WTC11 (cell line): ENCODE results near the gene TBL1X. TPM values are rescaled to one million over a fixed set of nuclear protein-coding genes. Genes with fewer than 3 reads are reported as not detected.

ENCODE experiments used
- ATAC-seq: fragments of 200-7000 bp; cut with Tn5 transposase; 2 replicates; pipeline ENCODE4 v1.10.0; 2021; ENCODE audit warnings: mild to moderate bottlenecking, moderate library complexity
- CTCF ChIA-PET: fragments of 300-600 bp; sonication (Branson Sonifier 250); formaldehyde crosslinking; loops from one replicate; lab custom pipeline; 2021; ENCODE audit warnings: antibody characterized with exemption; lab: Charles Lee
- POLR2A ChIA-PET: fragments of 350-600 bp; sonication (Branson Sonifier 250); formaldehyde crosslinking; loops from one replicate; lab custom pipeline; 2021; ENCODE audit warnings: antibody characterized with exemption; lab: Charles Lee
- DNase-seq: peaks from one replicate; pipeline ENCODE4 v3.0.0; 2021; ENCODE audit warnings: low spot score
- H3K27ac Mint-ChIP-seq: 2 replicates; pipeline ENCODE4 v1.8.0; 2021; ENCODE audit warnings: mixed read lengths
- H3K27me3 Mint-ChIP-seq: 2 replicates; pipeline ENCODE4 v1.8.0; 2021; ENCODE audit warnings: low read depth, mild to moderate bottlenecking, moderate library complexity, mixed read lengths
- H3K36me3 Mint-ChIP-seq: 2 replicates; pipeline ENCODE4 v1.8.0; 2021; ENCODE audit warnings: mixed read lengths
- H3K4me1 Mint-ChIP-seq: 2 replicates; pipeline ENCODE4 v1.8.0; 2022; ENCODE audit warnings: mixed read lengths
- H3K4me3 Mint-ChIP-seq: 2 replicates; pipeline ENCODE4 v1.8.0; 2021; ENCODE audit warnings: mild to moderate bottlenecking, moderate library complexity, mixed read lengths
- H3K9me3 Mint-ChIP-seq: 2 replicates; pipeline ENCODE4 v1.8.0; 2021; ENCODE audit warnings: mixed read lengths
- ARID4B ChIP-seq: sonication (generic); formaldehyde crosslinking; IDR thresholded peaks from 2 replicates; pipeline ENCODE4 v1.8.0; 2023; ENCODE audit warnings: missing genetic modification reagents, mild to moderate bottlenecking, borderline replicate concordance
- ATF3 ChIP-seq: sonication (generic); formaldehyde crosslinking; conservative IDR thresholded peaks from 2 replicates; pipeline ENCODE4 v1.8.1; 2022; ENCODE audit warnings: mild to moderate bottlenecking, missing genetic modification reagents
- CBFB ChIP-seq: sonication (generic); formaldehyde crosslinking; IDR thresholded peaks from 2 replicates; pipeline ENCODE4 v1.8.1; 2022; ENCODE audit warnings: mild to moderate bottlenecking, low read depth, missing genetic modification reagents
- CREB1 ChIP-seq: sonication (generic); formaldehyde crosslinking; IDR thresholded peaks from 2 replicates; pipeline ENCODE4 v1.8.0; 2023; ENCODE audit warnings: mild to moderate bottlenecking, missing genetic modification reagents
- CTCF ChIP-seq: fragments of 200-600 bp; IDR thresholded peaks from 2 replicates; pipeline ENCODE4 v1.8.0; 2022; ENCODE audit warnings: antibody characterized with exemption
- E2F5 ChIP-seq: sonication (generic); formaldehyde crosslinking; IDR thresholded peaks from 2 replicates; pipeline ENCODE4 v1.8.1; 2022; ENCODE audit warnings: mild to moderate bottlenecking, moderate library complexity, missing genetic modification reagents
- GTF2I ChIP-seq: fragments of 250-450 bp; sonication (Bioruptor Pico); conservative IDR thresholded peaks from 2 replicates; pipeline ENCODE4 v1.4.0; 2021; ENCODE audit warnings: mild to moderate bottlenecking
- HMGA2 ChIP-seq: fragments of 250-450 bp; sonication (Bioruptor Pico); IDR thresholded peaks from 2 replicates; pipeline ENCODE4 v1.4.0; 2021; ENCODE audit warnings: mild to moderate bottlenecking, moderate library complexity
- HMGXB4 ChIP-seq: sonication (generic); formaldehyde crosslinking; IDR thresholded peaks from 2 replicates; pipeline ENCODE4 v1.8.1; 2023; ENCODE audit warnings: mild to moderate bottlenecking, moderate library complexity, missing genetic modification reagents
- NFE2L1 ChIP-seq: sonication (generic); formaldehyde crosslinking; IDR thresholded peaks from 2 replicates; pipeline ENCODE4 v1.8.1; 2023; ENCODE audit warnings: missing genetic modification reagents
- NR1H2 ChIP-seq: sonication (generic); formaldehyde crosslinking; IDR thresholded peaks from 2 replicates; pipeline ENCODE4 v1.9.0; 2021; ENCODE audit warnings: mild to moderate bottlenecking, moderate library complexity, missing genetic modification reagents
- PRRX2 ChIP-seq: fragments of 250-450 bp; sonication (Bioruptor Pico); IDR thresholded peaks from 2 replicates; pipeline ENCODE4 v1.8.0; 2021; ENCODE audit warnings: mild to moderate bottlenecking
- RELA ChIP-seq: sonication (generic); formaldehyde crosslinking; IDR thresholded peaks from 2 replicates; pipeline ENCODE4 v1.8.1; 2022; ENCODE audit warnings: missing genetic modification reagents, mild to moderate bottlenecking, borderline replicate concordance
- RORB ChIP-seq: fragments of 250-450 bp; sonication (Bioruptor Pico); IDR thresholded peaks from 2 replicates; pipeline ENCODE4 v1.9.0; 2021; ENCODE audit warnings: mild to moderate bottlenecking
- TCF7 ChIP-seq: sonication (generic); formaldehyde crosslinking; IDR thresholded peaks from 2 replicates; pipeline ENCODE4 v1.8.0; 2022; ENCODE audit warnings: mild to moderate bottlenecking, low read depth, missing genetic modification reagents, moderate library complexity
- TEAD4 ChIP-seq: sonication (generic); formaldehyde crosslinking; IDR thresholded peaks from 2 replicates; pipeline ENCODE4 v1.8.0; 2022; ENCODE audit warnings: mild to moderate bottlenecking, missing genetic modification reagents
- ZNF317 ChIP-seq: sonication (generic); formaldehyde crosslinking; IDR thresholded peaks from 2 replicates; pipeline ENCODE4 v1.8.1; 2023; ENCODE audit warnings: low read depth, mild to moderate bottlenecking, moderate library complexity, missing genetic modification reagents, borderline replicate concordance
- ZNF396 ChIP-seq: fragments of 250-450 bp; sonication (Bioruptor Pico); IDR thresholded peaks from 2 replicates; pipeline ENCODE4 v1.8.0; 2021; ENCODE audit warnings: mild to moderate bottlenecking, moderate library complexity, borderline replicate concordance
- ZNF416 ChIP-seq: fragments of 250-450 bp; sonication (Bioruptor Pico); IDR thresholded peaks from 2 replicates; pipeline ENCODE4 v1.9.0; 2021; ENCODE audit warnings: mild to moderate bottlenecking, inconsistent platforms
- ZNF423 ChIP-seq: fragments of 250-450 bp; sonication (Bioruptor Pico); IDR thresholded peaks from 2 replicates; pipeline ENCODE4 v2.1.2; 2022; ENCODE audit warnings: mild to moderate bottlenecking, moderate library complexity
- total RNA-seq: library from RNA; stranded (reverse); gene quantifications from 3 replicates; pipeline ENCODE4 v1.2.3, GENCODE V29; 2021

The TBL1X gene
- total RNA-seq, 1 experiment from 2014 or later = 27.7 TPM

- ChIA-PET POLR2A (no interaction called here), CTCF (no interaction called here)
- TF ChIP-seq PRRX2 (CRISPR knock-in tag) (no peak), RORB (CRISPR knock-in tag) (no peak), ZNF423 (CRISPR knock-in tag) (no peak), CREB1 (no peak), ZNF416 (CRISPR knock-in tag) (no peak), HMGA2 (CRISPR knock-in tag) (no peak), NFE2L1 (CRISPR knock-in tag) (no peak), TEAD4 (no peak), ATF3 (no peak), NR1H2 (CRISPR knock-in tag) (no peak), HMGXB4 (no peak), RELA (no peak), ZNF317 (CRISPR knock-in tag) (no peak), ARID4B (CRISPR knock-in tag) (no peak), CBFB (CRISPR knock-in tag) (no peak), GTF2I (CRISPR knock-in tag) (no peak), TCF7 (CRISPR knock-in tag) (no peak), ZNF396 (CRISPR knock-in tag) (no peak), E2F5 (CRISPR knock-in tag) (no peak), CTCF (no peak)
- Mint-ChIP-seq H3K27me3 (no peaks in the 10 kb centered on the region), H3K36me3 (no peaks in the 10 kb centered on the region), H3K9me3 (no peaks in the 10 kb centered on the region), H3K4me3 (no peak overlapping the region), H3K4me1 (peaks cover 14% of the 10 kb centered on the region), H3K27ac (no peak overlapping the region)
- ATAC-seq (no peak), DNase-seq (no peak)
Measured at GRCh38 chrX:9458516-9459078, 6.3 kb upstream of the TBL1X start.
